HCEC 1CT (cell line): Measurements from ENCODE around the gene MRPL34.

Source experiments
- DNase-seq: peaks from one replicate; pipeline ENCODE4 v3.0.0-alpha.2; 2017

MRPL34 gene

DNA sequence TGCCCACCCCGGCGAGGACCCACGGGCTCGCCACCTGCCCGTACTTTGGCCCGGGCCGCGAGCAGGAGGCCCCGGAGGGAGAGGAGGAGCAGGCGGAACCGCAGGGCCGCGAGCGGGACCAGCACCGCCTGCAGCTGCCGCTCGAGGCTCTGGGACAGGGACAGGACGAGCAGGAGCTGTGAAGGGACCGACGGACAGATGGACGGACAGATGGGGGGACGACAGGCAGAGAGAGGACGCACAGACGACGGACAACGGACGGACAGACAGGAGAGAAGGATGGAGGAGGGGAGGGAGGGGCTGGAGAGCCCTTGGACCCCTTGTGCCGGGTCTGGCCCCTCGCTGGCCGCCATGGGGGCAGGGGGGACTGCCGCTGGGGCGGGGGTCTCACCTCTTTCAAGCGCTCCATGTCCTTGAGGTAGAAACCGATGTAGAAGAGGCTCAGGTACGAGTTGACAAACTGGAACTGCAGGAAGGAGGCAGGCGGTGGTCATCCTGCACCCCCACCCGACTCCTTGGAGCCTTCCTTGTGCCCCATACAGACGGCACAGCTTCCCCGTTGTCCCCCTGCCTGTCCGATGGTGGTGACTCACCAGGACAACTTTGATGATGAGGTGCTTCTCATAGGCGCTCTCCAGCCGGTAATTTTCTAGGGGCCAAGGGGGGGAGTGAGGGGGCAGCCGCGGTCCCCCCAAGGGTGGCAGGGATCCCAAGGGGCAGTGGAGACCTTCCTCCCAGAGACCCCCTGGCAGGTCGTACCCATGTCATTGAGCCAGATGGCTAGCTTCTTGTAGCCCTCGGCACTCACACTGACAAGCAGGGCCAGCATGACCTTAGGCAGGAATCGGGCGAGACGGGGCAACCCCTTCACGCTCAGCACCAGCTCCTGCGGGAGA, 23.9 kb downstream of the MRPL34 start:
- DNase-seq, result no peak

DNA sequence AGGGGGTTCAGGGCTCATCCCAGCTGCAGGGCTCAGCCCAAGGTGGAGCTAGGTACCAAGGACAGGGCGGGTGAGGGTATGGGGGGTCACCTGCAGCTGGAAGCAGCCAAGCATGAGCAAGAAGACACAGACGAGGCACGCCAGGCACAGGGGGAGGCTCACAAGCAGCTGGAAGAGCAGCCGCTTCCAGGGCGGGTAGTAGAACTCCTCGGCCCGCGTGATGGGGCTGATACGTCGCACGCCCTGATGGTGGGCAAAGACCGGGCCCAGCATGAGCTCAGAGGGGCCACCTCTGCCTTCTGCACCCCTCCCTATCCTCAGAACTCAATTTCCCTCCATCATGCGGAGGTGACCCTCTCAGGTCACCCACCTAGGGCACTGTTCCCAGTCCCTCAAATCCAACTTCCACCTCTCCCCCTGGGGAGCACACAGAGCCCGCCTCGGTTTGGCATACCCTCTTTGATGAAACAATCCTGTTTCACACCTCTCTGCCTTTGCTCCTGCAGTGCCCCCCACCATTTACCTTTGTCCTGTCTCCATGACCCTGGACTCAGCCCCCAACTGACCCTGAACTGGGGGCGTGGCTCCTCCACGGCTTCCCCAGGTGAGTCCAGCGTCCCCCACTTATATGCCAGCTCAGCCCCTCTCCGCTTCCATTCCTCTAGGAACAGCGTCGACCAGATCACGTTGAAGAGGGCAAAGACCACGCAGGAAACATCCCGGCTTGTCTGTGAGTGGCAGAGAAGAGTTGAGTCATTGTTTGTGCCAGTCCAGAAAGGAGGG, 24.8 kb downstream of the MRPL34 start:
- no peak for DNase-seq

DNA sequence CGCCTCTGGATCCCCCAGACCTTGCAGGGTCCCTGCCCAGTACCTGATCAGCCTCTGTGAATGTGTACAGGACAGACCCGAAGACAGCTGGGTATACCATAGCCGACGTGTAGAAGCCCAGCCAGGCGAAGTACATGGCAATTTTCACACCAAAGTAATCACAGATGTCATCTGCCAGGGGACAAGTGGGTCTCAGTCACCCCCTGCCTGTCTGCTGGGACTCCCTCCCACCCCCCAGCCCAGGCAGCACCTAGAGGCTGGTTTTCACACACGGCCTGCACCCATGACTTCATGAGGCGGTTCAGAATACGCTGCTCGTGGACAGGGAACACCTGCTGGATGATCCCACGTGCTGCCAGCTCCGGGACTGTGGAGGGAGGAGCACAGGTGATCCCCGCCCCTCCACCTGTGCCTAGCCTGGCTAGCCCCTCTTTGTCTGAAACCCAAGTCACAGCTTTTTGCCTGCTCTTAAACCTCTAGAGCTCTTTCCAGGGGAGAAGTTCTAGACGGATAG, 25.4 kb downstream of the MRPL34 start:
- no peak for DNase-seq

DNA sequence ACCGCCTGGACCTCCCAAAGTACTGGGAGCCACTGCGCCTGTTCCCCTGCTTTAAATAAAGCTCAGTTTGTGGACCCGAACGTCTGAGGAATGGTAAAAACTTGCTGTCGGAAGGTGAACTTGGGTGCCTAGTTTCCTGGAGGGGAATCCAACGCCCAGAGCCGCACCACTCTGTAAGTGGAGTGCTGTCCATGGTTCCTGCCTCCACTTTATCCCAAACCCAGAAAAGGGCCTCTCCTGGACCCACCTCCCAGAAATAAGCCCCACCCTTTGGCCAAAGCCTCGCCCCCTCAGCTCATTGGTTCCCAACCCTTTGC, 26.6 kb downstream of the MRPL34 start:
- no peak for DNase-seq

DNA sequence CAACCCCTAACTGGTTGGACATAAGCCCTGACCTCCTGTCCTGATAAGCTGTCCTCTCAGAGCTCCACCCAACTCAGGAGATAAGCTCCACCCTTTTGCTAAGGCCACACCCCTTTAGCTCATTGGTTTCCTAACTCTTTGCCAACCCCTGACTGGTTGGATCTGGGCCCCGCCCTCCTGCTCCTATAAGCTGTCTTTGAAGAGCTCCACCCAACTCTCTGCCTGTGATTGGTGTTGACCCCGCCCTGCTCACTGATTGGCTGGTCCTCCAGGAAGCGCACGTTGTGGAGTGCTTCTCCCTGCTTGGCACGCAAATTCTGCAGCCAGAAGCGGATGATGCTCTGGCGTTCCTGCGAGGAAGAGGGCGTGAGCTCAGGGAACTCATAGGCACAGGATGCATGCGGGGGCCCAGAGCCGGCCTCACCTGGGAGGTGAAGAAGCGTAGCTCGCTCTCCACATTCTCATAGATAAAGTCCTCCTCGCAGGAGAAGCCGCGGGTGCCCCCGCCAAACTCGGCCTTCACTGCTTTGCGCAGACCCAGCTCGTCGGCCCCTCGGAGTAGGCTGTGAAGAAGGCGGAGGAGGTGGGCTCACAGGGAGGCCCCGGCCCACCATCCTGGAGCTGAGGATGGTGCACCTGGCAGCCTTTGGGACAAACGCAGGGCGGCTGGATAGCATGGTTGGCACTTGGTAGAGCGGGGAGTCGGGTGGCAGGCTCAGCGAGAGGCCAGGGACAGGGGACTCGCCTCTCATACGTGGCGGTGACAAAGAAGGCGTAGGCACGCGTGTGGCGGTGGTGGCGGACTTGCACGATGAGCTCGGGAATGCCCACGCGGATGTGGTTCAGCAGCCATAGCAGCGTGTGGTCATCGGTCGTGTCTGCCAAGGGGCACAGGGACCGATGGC, 27.3 kb downstream of the MRPL34 start:
- peak; percentile 40 for DNase-seq

DNA sequence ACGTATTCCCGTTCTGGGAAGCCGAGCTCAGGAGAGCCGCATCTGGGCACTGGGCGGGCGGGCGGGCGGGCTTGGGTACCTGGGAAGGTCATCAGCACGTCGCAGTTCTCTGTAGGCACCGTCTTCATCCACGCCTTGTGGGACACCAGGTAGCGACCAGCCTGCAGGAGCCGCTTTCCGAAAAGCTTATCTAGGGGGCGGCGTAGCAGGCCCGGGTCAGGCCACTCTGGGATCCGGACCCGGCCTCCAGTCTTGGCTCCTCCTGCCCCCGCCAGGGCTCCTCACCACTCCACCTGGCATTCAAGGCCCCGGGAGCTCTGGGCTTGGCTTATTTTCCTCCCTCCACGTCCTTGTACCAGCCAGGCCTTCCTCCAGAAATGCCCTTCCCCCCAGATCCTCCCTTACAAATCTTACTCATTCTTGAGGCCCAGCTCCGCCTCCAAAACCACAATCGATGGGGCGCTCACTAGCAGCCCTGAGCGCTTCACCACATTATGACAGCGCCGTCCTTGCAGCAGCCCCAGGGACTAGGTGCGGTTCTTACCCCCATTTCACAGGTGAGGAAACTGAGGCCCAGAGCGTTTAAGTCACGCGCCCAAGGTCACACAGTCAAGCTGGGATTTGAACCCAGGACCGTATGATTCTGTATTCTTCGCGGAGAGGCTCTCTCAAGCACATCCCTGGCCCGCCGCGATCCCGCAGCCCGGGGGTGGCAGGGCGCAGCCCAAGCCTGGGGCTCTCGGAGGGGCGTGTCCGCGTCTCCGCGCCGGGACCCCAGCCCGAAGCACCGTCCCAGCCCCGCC, 28.1 kb downstream of the MRPL34 start:
- peak; percentile 81 for DNase-seq

DNA sequence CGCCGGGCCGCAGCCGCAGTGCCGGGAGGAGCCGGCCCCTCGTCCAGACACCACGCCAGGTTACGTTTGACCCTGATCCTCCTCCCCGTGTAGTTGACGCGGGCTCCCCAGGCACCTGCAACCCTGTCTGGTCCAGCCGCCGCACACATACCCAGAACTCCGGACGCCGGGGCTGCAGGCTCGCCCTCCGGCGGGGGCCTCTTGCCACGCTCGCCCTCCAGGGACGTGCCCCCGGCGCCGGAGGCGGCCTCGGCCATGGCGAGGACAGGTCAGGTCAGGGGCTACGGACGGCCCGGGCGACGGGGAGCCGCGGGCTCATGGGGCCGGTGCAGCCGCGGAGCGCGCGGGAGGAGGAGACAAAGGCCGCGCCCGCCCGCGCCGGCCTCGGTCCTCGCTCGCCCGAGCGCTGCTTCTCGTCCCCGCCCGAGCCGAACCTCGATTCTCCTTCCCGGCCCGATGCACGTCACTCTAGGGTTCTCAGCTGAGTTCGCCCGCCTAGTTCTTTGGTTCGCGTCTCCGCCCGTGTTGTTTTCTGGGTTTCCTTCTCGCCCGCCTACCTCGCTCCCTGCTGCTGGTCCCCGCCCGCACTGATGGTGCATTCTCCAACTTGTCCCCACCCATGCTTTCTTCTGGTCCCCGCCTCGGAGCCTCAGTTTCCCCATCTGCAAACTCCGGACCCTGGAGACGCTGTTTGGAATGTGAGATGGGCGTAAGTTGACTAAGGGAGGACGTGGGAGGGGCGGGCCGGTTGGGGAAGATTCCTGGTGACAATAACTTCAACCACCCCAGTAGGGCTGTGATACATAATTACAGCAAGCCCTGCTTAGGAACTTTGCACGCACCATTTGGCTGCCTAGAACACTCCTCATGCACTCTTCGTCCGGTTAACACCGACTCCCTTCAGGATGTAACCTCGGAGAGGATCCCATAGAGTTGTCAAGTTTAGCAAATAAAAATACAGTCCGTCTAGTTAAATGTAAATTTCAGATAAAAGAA, 29.0 kb downstream of the MRPL34 start, which contains the start of gene ANO8:
Gene ANO8 (minus strand): TSS at position 442 of the 996 bp plus-strand sequence. CDS start 185 bp downstream, at position 257.
- DNase-seq, result peak; percentile 97

DNA sequence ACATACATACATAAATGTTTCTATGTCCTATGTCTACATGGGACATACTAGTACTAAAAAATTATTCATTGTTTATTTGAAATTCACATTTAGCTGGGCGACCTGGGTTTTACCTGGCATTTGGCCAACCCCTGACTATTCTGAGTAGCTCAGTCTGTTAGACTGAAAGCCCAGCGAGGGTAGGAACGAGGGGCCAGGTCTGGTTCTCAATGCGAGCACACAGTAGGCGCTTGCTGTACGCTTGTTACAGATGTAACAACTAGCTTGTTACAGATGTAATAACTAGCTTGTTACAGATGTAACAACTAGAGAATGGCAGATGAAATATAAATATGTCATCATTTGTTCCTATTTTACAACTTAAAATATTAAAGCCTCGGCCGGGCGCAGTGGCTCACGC, 29.9 kb downstream of the MRPL34 start:
- no peak for DNase-seq

DNA sequence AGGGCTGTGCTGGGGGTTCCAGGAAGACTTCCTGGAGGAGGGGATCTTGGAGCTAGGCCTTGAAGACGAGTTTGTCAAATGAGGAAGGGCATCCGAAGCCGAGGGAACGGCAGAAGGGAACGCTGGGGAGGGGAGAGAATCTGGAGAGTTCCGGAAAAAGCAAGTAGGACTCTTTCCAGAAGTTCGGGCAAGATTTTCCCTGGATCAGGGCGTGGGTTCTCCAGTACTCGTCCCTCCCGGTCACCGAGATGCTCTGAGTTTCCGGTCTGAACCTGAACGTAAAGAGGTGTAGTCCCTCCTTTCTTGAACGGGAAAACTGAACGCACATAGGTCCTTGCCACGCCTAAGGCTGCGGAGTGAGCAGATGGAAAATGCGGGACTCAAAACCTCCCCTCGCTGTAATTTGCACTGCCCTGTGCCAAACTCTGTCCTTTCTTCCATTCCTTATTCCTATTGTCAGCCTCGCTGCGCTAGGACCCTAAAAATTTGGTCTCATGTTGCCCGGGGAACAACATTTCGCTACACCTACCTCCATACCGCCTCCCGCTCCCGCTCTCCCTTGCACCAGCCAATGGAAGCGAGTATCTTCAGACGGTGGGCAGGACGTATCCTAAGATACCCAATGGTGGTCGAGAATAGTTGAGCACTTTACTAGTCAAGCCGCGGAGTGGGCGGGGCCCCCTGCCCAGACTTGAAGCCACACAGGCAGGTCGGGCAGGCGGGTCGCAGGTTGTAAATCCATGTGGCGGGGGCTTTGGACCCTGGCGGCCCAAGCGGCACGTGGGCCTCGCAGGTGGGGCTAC, 31.4 kb downstream of the MRPL34 start, which contains the start of gene GTPBP3:
Gene GTPBP3 (plus strand): TSS at position 682 of the 803 bp plus-strand sequence. CDS start 59 bp downstream, at position 741.
- peak; percentile 100 for DNase-seq

DNA sequence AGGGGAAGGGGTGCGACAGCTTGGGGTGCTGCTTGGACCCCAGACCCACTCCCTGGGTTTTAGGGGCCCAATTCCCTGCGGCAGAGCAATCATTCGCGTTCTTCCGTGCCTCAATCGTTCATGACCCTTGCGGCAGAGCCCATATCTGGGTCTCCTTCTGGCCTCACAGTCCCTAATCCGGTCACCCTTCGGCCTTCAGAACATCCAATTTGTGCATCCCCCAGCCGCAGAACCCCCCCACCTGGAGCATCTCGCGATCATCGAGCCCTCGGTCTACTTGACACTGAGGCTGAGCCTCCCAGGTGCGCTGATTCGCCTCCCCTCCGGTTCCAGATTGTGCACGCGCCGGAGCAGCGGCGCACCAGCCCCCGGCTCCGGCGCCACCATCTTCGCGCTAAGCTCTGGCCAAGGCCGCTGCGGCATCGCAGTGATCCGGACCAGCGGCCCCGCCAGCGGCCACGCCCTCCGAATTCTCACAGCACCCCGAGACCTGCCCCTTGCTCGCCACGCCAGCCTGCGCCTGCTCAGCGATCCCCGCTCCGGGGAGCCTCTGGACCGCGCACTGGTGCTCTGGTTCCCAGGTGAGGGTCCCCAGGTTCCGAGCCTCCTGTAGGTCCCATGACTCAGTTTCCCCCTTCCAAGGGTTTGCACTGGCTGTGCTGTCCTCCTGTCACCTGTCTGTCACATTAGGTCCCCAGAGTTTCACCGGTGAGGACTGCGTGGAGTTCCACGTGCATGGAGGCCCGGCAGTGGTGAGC, 32.2 kb downstream of the MRPL34 start:
- no peak for DNase-seq

DNA sequence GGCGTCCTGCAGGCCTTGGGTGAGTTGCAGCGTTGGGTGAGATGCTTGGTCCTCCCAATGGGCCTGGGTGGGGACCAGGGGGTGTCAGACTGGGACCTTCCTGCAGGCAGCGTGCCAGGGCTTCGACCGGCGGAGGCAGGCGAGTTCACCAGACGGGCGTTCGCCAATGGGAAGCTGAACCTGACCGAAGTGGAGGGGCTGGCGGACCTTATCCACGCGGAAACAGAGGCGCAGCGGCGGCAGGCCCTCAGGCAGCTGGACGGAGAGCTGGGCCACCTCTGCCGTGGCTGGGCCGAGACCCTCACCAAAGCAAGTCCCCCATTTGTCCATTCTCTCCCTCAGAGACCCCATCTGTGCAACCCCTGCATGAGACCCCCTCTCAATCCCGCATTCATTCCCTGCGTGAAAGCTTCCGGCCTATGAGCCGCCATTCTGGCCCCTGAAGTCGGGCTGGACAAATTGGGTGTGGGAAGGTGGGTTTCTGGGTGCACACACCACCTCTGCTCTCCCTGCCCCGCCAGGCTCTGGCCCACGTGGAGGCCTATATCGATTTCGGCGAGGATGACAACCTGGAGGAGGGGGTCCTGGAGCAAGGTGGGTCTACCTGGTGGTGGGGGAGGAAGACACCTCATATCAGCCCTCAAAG, 32.9 kb downstream of the MRPL34 start:
- DNase-seq, result no peak

DNA sequence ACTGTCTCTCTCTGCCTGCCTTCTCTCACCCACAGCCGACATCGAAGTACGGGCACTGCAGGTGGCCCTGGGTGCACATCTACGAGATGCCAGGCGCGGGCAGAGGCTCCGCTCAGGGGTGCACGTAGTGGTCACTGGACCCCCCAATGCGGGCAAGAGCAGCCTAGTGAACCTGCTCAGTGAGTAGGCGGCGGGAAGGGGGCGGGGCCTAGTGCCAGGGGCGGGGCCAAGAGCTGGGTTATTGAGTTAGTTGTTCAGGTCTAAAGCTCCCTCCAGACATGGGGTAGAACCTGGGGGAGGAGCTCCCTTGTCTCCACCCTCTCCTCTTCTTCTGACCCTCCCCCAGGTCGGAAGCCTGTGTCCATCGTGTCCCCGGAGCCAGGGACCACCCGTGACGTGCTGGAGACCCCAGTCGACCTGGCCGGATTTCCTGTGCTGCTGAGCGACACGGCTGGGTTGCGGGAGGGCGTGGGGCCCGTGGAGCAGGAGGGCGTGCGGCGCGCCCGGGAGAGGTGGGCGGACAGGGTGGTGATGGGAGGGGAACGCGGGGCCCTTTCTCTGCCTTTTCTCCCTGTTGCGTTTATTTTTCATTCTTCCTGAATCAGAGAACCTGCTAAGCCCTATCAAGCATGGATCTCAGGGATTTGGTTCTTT, 33.5 kb downstream of the MRPL34 start:
- DNase-seq, result no peak

DNA sequence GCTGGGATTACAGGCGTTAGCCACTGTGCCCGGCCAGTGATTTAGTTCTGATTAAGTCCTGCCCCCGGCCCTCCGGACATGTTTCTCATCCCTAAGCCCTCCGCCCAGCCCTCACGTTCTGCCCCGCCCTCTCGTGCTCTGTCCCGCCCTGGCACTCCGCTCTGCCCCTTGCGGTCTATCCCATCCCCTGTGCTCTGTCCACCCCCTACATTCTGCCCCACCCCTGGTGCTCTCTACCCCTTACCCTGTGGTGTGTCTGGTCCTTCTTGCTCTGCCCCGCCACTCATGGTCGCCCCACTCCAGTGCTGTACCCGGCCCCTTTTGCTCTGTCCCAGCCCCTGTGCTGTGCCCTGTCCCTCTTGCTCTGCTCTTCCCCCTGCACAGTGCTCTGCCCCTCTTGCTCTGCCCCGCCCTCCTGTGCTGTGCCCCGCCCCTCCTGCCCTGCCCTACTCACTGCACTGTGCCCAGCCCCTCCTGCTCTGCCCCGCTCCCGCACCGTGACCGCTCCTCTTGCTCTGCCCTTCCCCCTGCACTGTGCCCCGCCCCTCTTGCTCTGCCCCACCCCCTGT, 34.7 kb downstream of the MRPL34 start:
- no peak for DNase-seq

DNA sequence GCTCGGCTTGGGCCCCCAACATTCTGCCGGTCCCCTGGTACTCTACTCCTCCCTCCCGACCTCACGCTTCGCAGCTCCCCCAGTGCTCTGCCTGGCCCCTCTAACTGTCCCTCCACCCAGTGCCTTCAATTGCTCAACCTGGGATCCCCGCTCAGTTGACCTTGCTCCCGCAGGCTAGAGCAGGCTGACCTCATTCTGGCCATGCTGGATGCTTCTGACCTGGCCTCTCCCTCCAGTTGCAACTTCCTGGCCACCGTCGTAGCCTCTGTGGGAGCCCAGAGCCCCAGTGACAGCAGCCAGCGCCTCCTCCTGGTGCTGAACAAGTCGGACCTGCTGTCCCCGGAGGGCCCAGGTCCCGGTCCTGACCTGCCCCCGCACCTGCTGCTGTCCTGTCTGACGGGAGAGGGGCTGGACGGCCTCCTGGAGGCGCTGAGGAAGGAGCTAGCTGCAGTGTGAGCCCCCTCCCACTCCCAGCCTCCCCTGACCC, 35.2 kb downstream of the MRPL34 start:
- no peak for DNase-seq

DNA sequence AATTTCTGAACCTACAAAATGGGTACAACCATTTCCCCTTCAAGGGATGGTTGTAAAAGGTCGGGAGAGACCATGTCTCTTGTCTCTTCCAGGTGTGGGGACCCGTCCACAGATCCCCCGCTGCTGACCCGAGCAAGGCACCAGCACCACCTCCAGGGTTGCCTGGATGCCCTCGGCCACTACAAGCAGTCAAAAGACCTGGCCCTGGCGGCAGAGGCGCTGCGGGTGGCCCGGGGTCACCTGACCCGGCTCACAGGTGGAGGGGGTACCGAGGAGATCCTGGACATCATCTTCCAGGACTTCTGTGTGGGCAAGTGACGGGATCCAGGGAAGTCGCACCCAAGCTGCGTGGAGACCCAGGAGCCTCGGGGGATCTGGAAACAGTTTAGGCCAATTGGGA, 35.7 kb downstream of the MRPL34 start:
- no peak for DNase-seq

DNA sequence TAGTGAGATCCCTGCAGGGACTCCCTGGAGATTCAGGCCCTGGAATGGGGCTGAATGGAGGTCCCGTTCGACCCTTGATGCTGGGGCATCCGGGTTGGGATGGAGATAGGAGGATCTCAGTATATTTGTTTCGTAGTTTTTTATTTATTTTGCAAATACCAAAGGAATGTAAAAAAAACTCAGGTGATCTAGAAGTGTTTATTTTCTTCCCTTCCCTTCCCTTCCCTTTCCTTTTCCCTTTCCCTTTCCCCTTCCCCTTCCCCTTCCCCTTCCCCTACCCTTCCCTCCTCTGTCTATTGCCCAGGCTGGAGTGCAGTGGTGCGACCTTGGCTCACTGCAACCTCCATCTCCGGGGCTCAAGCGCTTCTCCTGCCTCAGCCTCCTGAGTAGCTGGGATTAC, 36.2 kb downstream of the MRPL34 start:
- DNase-seq, result no peak

DNA sequence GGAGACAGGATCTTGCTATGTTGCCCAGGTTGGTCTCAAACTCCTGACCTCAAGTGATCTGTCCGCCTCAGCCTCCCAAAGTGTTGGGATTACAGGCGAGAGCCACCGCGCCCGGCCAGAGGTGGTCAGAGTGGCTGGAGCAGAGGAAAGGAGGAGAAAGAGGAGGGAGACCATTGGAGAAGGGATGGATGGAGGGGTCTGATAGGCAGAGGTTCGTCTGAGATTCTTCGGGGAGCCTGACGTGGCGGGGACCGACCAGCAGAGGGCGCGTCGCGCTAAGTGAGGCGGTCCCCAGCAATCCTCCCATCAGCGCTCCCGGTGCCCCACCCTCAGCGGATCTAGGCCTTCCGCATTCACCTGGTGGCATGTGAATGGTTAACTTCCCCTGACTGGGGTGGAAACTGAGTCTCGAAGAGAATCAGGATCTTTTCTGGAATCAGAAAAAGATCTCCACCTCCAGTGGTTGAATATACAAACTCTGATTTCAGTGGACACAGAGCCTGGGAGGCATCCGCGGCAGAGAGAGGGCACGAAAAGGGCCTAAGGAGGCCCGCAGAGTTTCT, 40.5 kb downstream of the MRPL34 start:
- peak; percentile 43 for DNase-seq
